Endothelial cell of umbilical vein (primary cell): ENCODE measurements around the gene LYPLAL1. TPM values are rescaled to one million over a fixed set of nuclear protein-coding genes. Genes with fewer than 3 reads are reported as not detected.

ENCODE experiments used
- BruUV-seq: library from RNA; stranded (reverse); fragments of 400-500 nt; replicated peaks from 2 replicates; lab custom pipeline; 2021; lab: Mats Ljungman, UMichigan
- CTCF ChIA-PET: fragments of 300-600, 350-600 bp; sonication (Branson Sonifier 250); formaldehyde crosslinking; loops from one replicate; lab custom pipeline; 2021; ENCODE audit warnings: antibody characterized with exemption, inconsistent platforms; lab: Charles Lee
- POLR2A ChIA-PET: fragments of 300-600, 350-600 bp; sonication (Branson Sonifier 250); formaldehyde crosslinking; loops from one replicate; lab custom pipeline; 2021; ENCODE audit warnings: antibody characterized with exemption, inconsistent platforms; lab: Charles Lee
- DNase-seq: peaks from one replicate; pipeline ENCODE4 v3.0.0-alpha.2; 2011; ENCODE audit warnings: low read depth, low spot score
- FAIRE-seq: peaks from 2 replicates; lab custom pipeline; 2011; peaks lifted over from hg19 to GRCh38; lab: Jason Lieb, UNC
- H2AFZ ChIP-seq: 2 replicates; pipeline ENCODE4 v1.6.0; 2012; ENCODE audit warnings: low read depth, low read length, control low read depth, inconsistent platforms
- H3K27ac ChIP-seq: 2 replicates; pipeline ENCODE4 v1.5.1; 2011; ENCODE audit warnings: low read depth, mild to moderate bottlenecking, control low read depth, low read length, moderate library complexity; ENCODE audit not compliant: insufficient read depth
- H3K27me3 ChIP-seq, 2 experiments: 2 replicates each; pipeline versions ENCODE4 v1.6.0 to v1.6.1; 2011; ENCODE audit warnings: low read length in 2 of 2, mixed read lengths in 1 of 2; ENCODE audit not compliant: control insufficient read depth in 2 of 2, insufficient read depth in 2 of 2
- H3K36me3 ChIP-seq, 2 experiments: 2 replicates in 1 of 2; 3 replicates in 1 of 2; pipeline ENCODE4 v1.5.1; 2011; ENCODE audit warnings: low read length in 2 of 2, mild to moderate bottlenecking in 1 of 2, moderate library complexity in 1 of 2; ENCODE audit not compliant: control insufficient read depth in 2 of 2, insufficient read depth in 2 of 2; ENCODE audit errors: extremely low read depth in 1 of 2
- H3K4me1 ChIP-seq: 3 replicates; pipeline ENCODE4 v1.5.1; 2011; ENCODE audit warnings: mild to moderate bottlenecking, low read length; ENCODE audit not compliant: control insufficient read depth, insufficient read depth; ENCODE audit errors: extremely low read depth
- H3K4me2 ChIP-seq: 2 replicates; pipeline ENCODE4 v1.6.1; 2011; ENCODE audit warnings: low read length, control low read depth, mixed read lengths; ENCODE audit not compliant: insufficient read depth
- H3K4me3 ChIP-seq, 3 experiments: fragments of 200-600 bp in 1 of 3; sonication (generic), shearing (Covaris generic) in 1 of 3; replicated peaks in 1 of 3; 2 replicates each; pipeline ENCODE4 v1.5.1; 2011 to 2016; ENCODE audit warnings: control low read depth in 3 of 3, low read length in 3 of 3, mild to moderate bottlenecking in 2 of 3, inconsistent platforms in 1 of 3, low read depth in 1 of 3, moderate library complexity in 1 of 3; ENCODE audit not compliant: insufficient read depth in 1 of 3
- H3K79me2 ChIP-seq: 2 replicates; pipeline ENCODE4 v1.6.0; 2012; ENCODE audit warnings: low read length, inconsistent platforms; ENCODE audit not compliant: control insufficient read depth, insufficient read depth
- H3K9ac ChIP-seq: replicated peaks from 2 replicates; pipeline ENCODE3; 2011; ENCODE audit warnings: low read length, control low read depth; ENCODE audit not compliant: insufficient read depth; ENCODE audit errors: extremely low read depth
- H3K9me1 ChIP-seq: replicated peaks from 3 replicates; pipeline ENCODE4 v1.6.0; 2011; ENCODE audit warnings: mild to moderate bottlenecking, low read length; ENCODE audit not compliant: control insufficient read depth, insufficient read depth; ENCODE audit errors: extremely low read depth
- H3K9me3 ChIP-seq: replicated peaks from 2 replicates; pipeline ENCODE4 v1.5.1; 2012; ENCODE audit warnings: low read length, inconsistent platforms; ENCODE audit not compliant: control insufficient read depth, insufficient read depth
- H4K20me1 ChIP-seq: replicated peaks from 2 replicates; pipeline ENCODE3; 2011; ENCODE audit warnings: mild to moderate bottlenecking, low read length; ENCODE audit not compliant: control insufficient read depth, insufficient read depth; ENCODE audit errors: extremely low read depth
- EZH2 ChIP-seq: IDR thresholded peaks from 2 replicates; pipeline ENCODE4 v1.6.1; 2012; ENCODE audit warnings: borderline replicate concordance, low read depth, mild to moderate bottlenecking, moderate library complexity, low read length, inconsistent platforms; ENCODE audit not compliant: severe bottlenecking
- FOS ChIP-seq: IDR thresholded peaks from 2 replicates; pipeline ENCODE4 v1.6.1; 2011; ENCODE audit warnings: mild to moderate bottlenecking, low read length, moderate library complexity, borderline replicate concordance; ENCODE audit not compliant: insufficient read depth
- GATA2 ChIP-seq: IDR thresholded peaks from 2 replicates; pipeline ENCODE4 v1.7.0; 2011; ENCODE audit warnings: low read depth, mild to moderate bottlenecking, moderate library complexity, mixed read lengths, low read length; ENCODE audit not compliant: insufficient read length, insufficient read depth
- JUN ChIP-seq: IDR thresholded peaks from 2 replicates; pipeline ENCODE4 v1.6.1; 2011; ENCODE audit warnings: borderline replicate concordance, low read depth; ENCODE audit not compliant: insufficient read length, insufficient read depth
- MYC ChIP-seq: IDR thresholded peaks from one replicate; pipeline ENCODE4 v1.6.1; 2011; ENCODE audit warnings: mild to moderate bottlenecking, low read depth, low read length
- POLR2A ChIP-seq: IDR thresholded peaks from 2 replicates; pipeline ENCODE4 v1.6.1; 2012; ENCODE audit warnings: low read depth, mild to moderate bottlenecking, control low read depth, low read length
- POLR2AphosphoS5 ChIP-seq: IDR thresholded peaks from 2 replicates; pipeline ENCODE4 v1.6.1; 2012; ENCODE audit warnings: low read depth, mild to moderate bottlenecking, control low read depth, low read length, moderate library complexity; ENCODE audit not compliant: insufficient read depth
- dilution Hi-C: fragments of 300-500 bp; cut with MboI; formaldehyde crosslinking; loops from one replicate; pipeline ENCODE4 v1.15.0; 2019; ENCODE audit warnings: low sequenced_read_pairs; ENCODE audit not compliant: extremely low pct_ligation_motif_present
- intact Hi-C: fragments of 100-400 bp; cut with micrococcal nuclease; formaldehyde crosslinking; loops from one replicate; pipeline ENCODE4 v1.10.0; 2022
- polyA plus RNA-seq, 4 experiments: library from polyadenylated mRNA; depleted of rRNA in 3 of 4; stranded (reverse) in 3 of 4; unstranded in 1 of 4; fragments of >200 nt; gene quantifications; 2 replicates each; pipeline versions ENCODE4 v1.2.1 to v1.2.3, GENCODE V29; 2011 to 2012; ENCODE audit warnings: missing spikeins in 1 of 4
- total RNA-seq: library from RNA; stranded (reverse); gene quantifications from 2 replicates; pipeline ENCODE4 v1.2.3, GENCODE V29; 2021
- TF ChIP-seq, protein P1 (sequence below): IDR thresholded peaks from 2 replicates; pipeline ENCODE4 v1.6.1; 2011; ENCODE audit not compliant: insufficient read depth, insufficient read length
- TF ChIP-seq, protein P2 (sequence below), 2 donors: IDR thresholded peaks; 1 replicate in 1 of 2; 2 replicates in 1 of 2; pipeline ENCODE4 v1.5.1; 2011; ENCODE audit warnings: low read length in 2 of 2, mild to moderate bottlenecking in 2 of 2, moderate library complexity in 2 of 2, control low read depth in 1 of 2, inconsistent platforms in 1 of 2, low read depth in 1 of 2; ENCODE audit not compliant: insufficient read depth in 1 of 2; ENCODE audit errors: extremely low read depth in 1 of 2

Gene LYPLAL1
- total and polyA plus RNA-seq, 2 donors (not counting 3 experiments of a cell fraction or from before 2014, with no cell fraction given) = 7.4 to 25.4 TPM

DNA sequence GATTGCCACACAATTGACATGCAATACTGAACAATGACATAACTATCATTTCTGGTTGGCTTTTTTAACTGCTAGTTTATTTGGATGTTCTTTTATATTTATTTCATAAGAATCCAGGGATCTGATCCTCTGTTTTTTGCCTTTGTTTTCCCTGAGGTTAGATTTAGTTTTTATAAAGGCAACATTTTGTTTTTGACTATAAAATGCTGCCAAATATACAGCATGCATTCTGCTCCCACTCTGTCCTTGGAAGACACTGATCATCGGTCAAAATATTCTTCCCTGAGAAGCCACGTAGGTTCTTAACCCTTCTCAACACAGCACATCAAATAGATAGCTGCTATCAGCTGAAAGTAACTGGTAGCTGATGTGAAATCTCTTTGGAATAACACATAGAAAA lies 52.5 kb downstream of the LYPLAL1 start:
- dilution Hi-C loops (no loop called here), intact Hi-C loops (no loop called here)
- H2AFZ ChIP-seq = no peak overlapping the region
- H3K4me2 ChIP-seq = no peak overlapping the region
- no peaks in the 10 kb centered on the region for H3K36me3 ChIP-seq
- no TSS peak for BruUV-seq
- H4K20me1 ChIP-seq = no peaks in the 10 kb centered on the region
- FAIRE-seq = no peak
- no peaks in the 10 kb centered on the region for H3K79me2 ChIP-seq
- no peaks in the 10 kb centered on the region for H3K9me3 ChIP-seq
- H3K27ac ChIP-seq = no peak overlapping the region
- no peak overlapping the region for H3K4me3 ChIP-seq
- TF ChIP-seq EZH2 = no peak
- TF ChIP-seq, protein P1, sequence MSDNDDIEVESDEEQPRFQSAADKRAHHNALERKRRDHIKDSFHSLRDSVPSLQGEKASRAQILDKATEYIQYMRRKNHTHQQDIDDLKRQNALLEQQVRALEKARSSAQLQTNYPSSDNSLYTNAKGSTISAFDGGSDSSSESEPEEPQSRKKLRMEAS = no peak
- TF ChIP-seq MYC = no peak
- TF ChIP-seq POLR2A = no peak
- no peak for TF ChIP-seq JUN
- TF ChIP-seq, protein P2, sequence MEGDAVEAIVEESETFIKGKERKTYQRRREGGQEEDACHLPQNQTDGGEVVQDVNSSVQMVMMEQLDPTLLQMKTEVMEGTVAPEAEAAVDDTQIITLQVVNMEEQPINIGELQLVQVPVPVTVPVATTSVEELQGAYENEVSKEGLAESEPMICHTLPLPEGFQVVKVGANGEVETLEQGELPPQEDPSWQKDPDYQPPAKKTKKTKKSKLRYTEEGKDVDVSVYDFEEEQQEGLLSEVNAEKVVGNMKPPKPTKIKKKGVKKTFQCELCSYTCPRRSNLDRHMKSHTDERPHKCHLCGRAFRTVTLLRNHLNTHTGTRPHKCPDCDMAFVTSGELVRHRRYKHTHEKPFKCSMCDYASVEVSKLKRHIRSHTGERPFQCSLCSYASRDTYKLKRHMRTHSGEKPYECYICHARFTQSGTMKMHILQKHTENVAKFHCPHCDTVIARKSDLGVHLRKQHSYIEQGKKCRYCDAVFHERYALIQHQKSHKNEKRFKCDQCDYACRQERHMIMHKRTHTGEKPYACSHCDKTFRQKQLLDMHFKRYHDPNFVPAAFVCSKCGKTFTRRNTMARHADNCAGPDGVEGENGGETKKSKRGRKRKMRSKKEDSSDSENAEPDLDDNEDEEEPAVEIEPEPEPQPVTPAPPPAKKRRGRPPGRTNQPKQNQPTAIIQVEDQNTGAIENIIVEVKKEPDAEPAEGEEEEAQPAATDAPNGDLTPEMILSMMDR (IDR thresholded peaks at IDR 0.05; ENCODE audit: extremely low read depth in 1 of 2, insufficient read depth in 1 of 2, low read depth in 1 of 2, low read length in 2 of 2) = no peak
- TF ChIP-seq FOS = no peak
- TF ChIP-seq POLR2AphosphoS5 = no peak
- no peak for TF ChIP-seq GATA2
- no peaks in the 10 kb centered on the region for H3K27me3 ChIP-seq
- DNase-seq = no peak
- H3K9ac ChIP-seq = no peak overlapping the region
- H3K9me1 ChIP-seq = no peaks in the 10 kb centered on the region
- CTCF ChIA-PET = no interaction called here
- POLR2A ChIA-PET = no interaction called here
- no peaks in the 10 kb centered on the region for H3K4me1 ChIP-seq
